SK-N-SH treated with all-trans-retinoic acid at 6 μM for 48 hours (cell line): Measurements from ENCODE around the gene RBPJ.

Experiments
- ARNTL ChIP-seq: fragments of 450-650 bp; formaldehyde crosslinking; IDR thresholded peaks from 2 replicates; pipeline ENCODE4 v1.5.0; 2020; ENCODE audit warnings: low read depth, mild to moderate bottlenecking, moderate library complexity, borderline replicate concordance
- CSRNP3 ChIP-seq: fragments of 250-450 bp; sonication (Bioruptor Pico); IDR thresholded peaks from 2 replicates; pipeline ENCODE4 v1.5.1; 2021; ENCODE audit warnings: mild to moderate bottlenecking, moderate library complexity
- ESRRG ChIP-seq: fragments of 250-450 bp; sonication (Bioruptor Pico); IDR thresholded peaks from 2 replicates; pipeline ENCODE4 v1.6.1; 2021; ENCODE audit warnings: mild to moderate bottlenecking
- GLIS3 ChIP-seq: fragments of 250-450 bp; sonication (Bioruptor Pico); IDR thresholded peaks from 2 replicates; pipeline ENCODE4 v1.5.0; 2020; ENCODE audit warnings: mild to moderate bottlenecking, moderate library complexity
- OSR1 ChIP-seq: fragments of 250-450 bp; sonication (Bioruptor Pico); IDR thresholded peaks from 2 replicates; pipeline ENCODE4 v1.8.0; 2022; ENCODE audit warnings: moderate library complexity, mild to moderate bottlenecking, inconsistent platforms
- PATZ1 ChIP-seq: fragments of 250-450 bp; sonication (Bioruptor Pico); IDR thresholded peaks from 2 replicates; pipeline ENCODE4 v1.8.0; 2020; ENCODE audit warnings: mild to moderate bottlenecking, moderate library complexity, borderline replicate concordance
- RARB ChIP-seq: fragments of 250-450 bp; sonication (Bioruptor Pico); IDR thresholded peaks from 2 replicates; pipeline ENCODE4 v1.8.0; 2021; ENCODE audit warnings: mild to moderate bottlenecking, moderate library complexity
- SNAI2 ChIP-seq: fragments of 250-450 bp; sonication (Bioruptor Pico); IDR thresholded peaks from 2 replicates; pipeline ENCODE4 v1.5.0; 2020; ENCODE audit warnings: mild to moderate bottlenecking, moderate library complexity
- TSHZ2 ChIP-seq: fragments of 250-450 bp; sonication (Bioruptor Pico); IDR thresholded peaks from 2 replicates; pipeline ENCODE4 v1.5.0; 2020; ENCODE audit warnings: mild to moderate bottlenecking, moderate library complexity
- ZC3H10 ChIP-seq: fragments of 250-450 bp; sonication (Bioruptor Pico); IDR thresholded peaks from 2 replicates; pipeline ENCODE4 v1.5.1; 2021; ENCODE audit warnings: mild to moderate bottlenecking, moderate library complexity
- ZFP30 ChIP-seq: fragments of 450-650 bp; formaldehyde crosslinking; IDR thresholded peaks from 2 replicates; pipeline ENCODE4 v1.5.0; 2022; ENCODE audit warnings: mild to moderate bottlenecking, moderate library complexity
- ZNF70 ChIP-seq: fragments of 450-650 bp; formaldehyde crosslinking; IDR thresholded peaks from 2 replicates; pipeline ENCODE4 v1.5.0; 2020; ENCODE audit warnings: mild to moderate bottlenecking, moderate library complexity
- ZNF8 ChIP-seq: fragments of 450-650 bp; formaldehyde crosslinking; IDR thresholded peaks from 2 replicates; pipeline ENCODE4 v1.5.0; 2020; ENCODE audit warnings: mild to moderate bottlenecking, moderate library complexity

GRCh38 chr4:26450418-26450817 lies 129.6 kb downstream of the RBPJ start:
- no peak for TF ChIP-seq ESRRG
- no peak for TF ChIP-seq PATZ1 (CRISPR knock-in tag)
- no peak for TF ChIP-seq SNAI2 (CRISPR knock-in tag)
- no peak for TF ChIP-seq GLIS3 (CRISPR knock-in tag)
- no peak for TF ChIP-seq RARB (CRISPR knock-in tag)
- no peak for TF ChIP-seq ZNF8 (CRISPR knock-in tag)
- no peak for TF ChIP-seq ZC3H10 (CRISPR knock-in tag)
- no peak for TF ChIP-seq TSHZ2 (CRISPR knock-in tag)
- no peak for TF ChIP-seq ARNTL (CRISPR knock-in tag)
- no peak for TF ChIP-seq ZNF70
- TF ChIP-seq OSR1 (CRISPR knock-in tag): no peak
- TF ChIP-seq CSRNP3 (CRISPR knock-in tag): no peak
- no peak for TF ChIP-seq ZFP30
